ENCODE results near the gene NFIB.

DNA sequence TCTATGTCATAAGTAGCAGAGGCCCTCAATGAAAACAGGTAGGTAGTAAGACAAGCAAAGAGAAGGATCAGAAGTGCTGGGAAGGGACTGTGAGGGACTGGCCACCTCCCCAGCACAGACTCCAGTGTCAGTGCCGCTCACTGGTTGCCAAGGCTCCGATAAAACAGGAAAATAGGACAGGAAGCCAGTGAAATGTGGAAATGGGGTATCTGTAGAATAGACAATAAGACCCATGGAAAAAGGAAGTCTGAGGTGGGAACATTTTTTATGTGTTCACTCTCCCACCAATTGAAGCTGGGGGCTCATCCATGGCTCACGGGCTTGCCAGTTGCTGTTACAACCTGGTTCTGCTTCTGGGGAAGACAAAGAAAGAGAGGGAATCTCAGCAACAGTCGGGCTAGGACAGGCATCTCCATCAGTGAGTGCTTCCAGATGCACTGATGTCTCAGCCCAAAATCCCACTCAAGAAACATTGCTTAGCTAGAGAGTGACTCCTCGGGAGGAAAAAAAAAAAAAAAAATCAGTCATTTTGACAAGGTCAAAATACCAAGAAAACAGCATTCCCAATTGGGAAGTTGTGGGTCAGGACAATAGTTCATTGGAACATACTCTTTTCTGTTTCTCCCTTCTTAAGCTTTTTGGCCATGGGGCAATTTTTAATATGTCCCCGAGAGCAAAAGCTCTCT, 27.6 kb upstream of the NFIB start:
- TF ChIP-seq, protein P1, sequence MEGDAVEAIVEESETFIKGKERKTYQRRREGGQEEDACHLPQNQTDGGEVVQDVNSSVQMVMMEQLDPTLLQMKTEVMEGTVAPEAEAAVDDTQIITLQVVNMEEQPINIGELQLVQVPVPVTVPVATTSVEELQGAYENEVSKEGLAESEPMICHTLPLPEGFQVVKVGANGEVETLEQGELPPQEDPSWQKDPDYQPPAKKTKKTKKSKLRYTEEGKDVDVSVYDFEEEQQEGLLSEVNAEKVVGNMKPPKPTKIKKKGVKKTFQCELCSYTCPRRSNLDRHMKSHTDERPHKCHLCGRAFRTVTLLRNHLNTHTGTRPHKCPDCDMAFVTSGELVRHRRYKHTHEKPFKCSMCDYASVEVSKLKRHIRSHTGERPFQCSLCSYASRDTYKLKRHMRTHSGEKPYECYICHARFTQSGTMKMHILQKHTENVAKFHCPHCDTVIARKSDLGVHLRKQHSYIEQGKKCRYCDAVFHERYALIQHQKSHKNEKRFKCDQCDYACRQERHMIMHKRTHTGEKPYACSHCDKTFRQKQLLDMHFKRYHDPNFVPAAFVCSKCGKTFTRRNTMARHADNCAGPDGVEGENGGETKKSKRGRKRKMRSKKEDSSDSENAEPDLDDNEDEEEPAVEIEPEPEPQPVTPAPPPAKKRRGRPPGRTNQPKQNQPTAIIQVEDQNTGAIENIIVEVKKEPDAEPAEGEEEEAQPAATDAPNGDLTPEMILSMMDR (IDR thresholded peaks at IDR 0.05) = no peak
- TF ChIP-seq POLR2A (IDR thresholded peaks at IDR 0.05) = no peak
- no peak for TF ChIP-seq POLR2AphosphoS5 (IDR thresholded peaks at IDR 0.05)
